ENCODE results near the gene VGLL2.

VGLL2 gene

DNA sequence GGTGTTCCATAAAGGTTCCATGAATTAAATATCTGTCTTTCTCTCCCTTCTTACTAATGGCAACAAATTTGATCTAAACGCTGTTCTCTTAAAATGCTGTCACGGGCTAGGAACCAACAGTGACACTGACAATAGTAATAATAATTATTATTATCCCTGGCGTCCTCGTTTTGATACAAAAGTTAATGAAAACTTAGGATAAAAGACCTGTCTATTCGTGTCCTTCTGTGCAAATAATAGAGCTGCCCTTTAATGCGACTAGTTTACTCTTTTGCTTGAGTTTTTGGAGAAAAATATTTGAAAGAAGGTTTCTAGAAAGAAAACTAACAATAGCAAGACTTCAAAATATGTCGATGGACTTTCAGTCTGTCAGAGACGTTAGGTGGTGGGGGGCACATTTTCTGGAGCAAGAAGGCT, 4.3 kb downstream of the VGLL2 start:
- DNase-seq = no peak

DNA sequence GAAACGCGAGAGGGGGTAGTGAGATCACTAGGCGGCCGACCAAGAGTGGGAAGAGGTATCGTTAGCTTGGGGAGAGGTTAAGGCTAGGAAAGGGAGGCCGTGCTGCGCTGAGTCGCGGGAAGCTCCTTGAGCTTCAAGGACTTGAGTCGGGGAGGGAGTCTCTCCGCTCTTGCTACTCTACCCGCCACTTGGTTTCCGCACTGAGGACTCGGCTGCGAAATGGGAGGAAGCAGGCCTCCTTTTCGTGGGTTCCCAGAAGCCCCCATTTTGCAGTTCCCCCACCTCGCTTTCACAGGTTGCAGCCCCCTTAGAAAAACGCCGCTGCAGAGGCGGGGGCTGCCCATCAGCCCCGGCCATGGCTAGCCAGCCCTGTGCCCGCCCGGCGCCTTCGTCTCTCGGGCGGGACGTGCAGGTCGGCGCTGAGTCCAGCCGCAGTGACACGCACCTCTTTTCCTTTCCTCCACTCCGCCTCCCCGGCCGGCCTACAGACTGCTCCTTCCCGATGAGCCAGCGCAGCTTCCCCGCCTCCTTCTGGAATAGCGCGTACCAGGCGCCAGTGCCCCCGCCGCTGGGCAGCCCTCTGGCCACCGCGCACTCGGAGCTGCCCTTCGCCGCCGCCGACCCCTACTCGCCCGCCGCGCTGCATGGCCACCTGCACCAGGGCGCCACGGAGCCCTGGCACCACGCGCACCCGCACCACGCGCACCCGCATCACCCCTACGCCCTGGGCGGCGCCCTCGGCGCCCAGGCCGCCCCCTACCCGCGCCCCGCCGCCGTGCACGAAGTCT, 4.9 kb downstream of the VGLL2 start:
- DNase-seq = no peak

DNA sequence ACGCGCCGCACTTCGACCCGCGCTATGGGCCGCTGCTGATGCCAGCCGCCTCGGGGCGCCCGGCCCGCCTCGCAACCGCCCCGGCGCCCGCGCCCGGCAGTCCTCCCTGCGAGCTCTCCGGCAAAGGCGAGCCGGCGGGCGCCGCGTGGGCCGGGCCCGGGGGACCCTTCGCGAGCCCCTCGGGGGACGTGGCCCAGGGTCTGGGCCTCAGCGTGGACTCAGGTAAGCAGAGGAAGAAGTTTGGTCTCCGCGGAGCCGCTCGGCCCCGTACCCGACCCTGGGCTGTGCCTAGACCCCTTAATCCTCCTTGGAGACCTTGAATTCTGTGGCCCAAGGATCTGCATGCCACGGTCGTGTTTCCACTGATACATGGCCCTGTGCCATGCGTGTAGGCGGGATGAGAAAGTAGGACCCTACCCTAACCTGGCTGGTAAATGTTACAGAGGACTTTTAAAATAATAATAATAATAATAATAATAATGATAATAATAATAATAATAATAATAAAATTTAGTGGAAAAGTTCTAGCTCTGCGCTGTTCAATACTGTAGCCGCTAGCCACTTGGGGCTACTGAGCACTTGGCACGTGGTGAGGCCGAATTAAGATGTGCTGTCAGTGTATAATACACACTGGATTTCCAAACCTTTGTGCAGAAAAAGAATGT, 5.6 kb downstream of the VGLL2 start:
- DNase-seq = no peak

DNA sequence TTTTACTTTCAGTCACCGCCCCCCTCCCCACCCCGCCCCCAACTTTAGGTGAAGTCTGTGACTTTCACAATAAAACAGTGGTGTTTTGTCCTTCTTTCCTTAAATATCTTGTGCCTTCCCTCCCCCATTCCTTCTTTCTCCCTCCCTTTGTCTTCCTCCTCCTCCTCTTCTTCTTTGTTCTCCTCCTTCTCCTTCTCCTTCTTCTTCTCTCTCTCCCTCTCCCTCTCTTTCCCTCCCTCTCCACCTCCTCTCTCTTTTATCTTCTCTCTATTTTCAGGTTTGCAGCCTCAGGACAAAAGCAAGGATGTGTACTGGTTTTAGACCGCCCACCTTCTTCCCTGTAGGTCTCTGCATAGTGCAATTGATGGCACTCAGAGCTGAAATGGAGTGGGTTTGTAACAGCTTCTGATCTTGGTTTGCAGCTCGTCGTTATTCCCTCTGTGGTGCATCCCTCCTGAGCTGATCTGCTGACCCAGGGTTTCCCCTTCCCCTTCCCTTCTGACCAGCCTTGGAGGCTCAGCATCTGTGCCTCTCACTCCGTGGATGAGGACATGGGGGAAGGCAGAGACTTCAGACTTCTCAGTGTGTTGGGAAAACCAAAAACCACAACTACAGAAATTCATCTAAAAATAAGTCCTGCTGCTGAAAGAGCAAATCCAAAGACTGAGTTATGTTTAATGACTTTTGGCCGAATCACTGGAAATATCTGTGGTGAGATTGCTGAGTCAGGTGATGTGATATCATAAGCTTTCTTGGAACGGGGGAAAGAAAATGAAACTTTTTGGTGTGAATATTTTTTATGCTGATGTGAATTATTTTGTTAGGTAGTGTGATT, 6.9 kb downstream of the VGLL2 start:
- no peak for DNase-seq

DNA sequence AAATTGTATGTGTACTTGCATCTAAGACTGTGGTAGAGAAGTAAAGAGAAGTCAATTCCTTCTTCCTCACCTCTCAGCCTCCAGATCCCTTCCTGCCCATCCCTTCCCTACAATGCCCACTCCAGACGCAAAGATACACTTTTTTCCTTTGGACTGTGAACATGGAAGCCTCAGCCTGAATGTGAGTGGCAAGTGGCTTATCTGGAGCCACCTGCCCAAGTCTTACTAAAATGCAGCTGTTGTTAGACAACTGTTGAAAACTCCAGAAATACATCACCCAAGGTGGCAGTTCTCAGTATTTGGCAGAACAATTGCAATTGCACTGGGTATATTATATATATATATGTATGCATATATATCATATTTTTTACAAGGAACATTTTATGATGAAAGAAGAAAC, 7.5 kb downstream of the VGLL2 start:
- no peak for DNase-seq

DNA sequence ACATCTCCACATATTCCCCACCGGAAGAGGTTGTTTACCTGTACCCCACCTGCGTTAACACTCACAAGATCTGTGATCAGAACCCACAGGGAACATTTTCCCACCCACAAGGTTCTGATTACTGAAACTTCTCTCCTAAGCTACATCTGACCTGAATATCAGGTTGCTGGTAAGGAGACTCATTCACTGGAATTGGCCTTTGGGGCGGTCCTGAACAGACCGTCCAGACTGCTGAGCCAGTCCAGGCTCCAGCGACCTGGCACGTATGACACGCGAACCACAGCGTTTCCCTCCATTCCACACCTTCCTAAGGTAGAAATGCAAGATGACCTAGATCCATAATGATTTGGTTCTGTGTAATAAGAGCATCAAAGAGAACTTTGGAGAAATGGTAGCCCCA, 9.8 kb downstream of the VGLL2 start:
- DNase-seq = no peak

GRCh38 chr6:117275711-117276110, 10.4 kb downstream of the VGLL2 start:
- no peak for DNase-seq

DNA sequence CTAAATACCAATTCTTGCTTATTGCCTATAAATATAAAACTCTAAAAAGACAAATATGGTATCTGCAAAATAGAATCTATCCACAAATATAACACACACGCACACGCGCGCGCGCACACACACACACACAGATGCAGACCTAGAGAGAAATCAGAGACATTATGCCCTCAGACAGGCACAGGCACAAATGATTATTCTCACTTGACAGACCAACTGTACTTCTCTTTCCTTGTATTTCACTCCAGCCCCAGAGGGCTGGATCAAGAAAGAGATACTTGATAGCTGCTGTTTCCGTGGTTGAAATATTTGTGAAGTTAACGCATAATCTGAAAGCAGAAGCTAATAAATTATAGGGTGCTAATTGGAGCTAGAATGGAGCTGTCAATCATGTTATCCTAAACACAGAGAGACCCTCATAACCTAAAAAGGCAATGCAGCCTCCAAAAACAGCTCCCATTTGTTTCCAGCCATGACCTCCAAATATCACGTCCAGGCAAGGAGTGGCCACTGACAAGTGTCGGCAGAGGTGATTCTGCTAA, 11.5 kb downstream of the VGLL2 start:
- no peak for DNase-seq

DNA sequence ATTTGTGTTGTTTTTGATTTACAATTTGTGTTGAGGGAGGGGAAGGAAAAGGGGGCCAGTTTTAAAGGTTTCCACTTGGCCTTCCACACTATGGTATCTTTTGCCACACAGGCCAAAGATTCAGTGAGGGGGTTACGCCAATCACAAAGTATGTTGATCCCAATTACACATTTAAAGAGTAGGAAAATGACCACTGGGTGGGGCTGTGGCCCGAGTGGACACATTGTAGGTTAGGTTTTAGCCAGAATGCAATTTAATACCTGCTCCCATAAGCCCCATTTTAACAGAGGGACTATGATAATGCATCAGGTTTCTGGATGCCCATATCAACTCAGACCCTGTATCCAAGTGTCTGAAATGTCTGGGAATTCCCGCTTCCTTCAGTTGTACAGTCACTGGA, 15.6 kb downstream of the VGLL2 start:
- no peak for DNase-seq

GRCh38 chr6:117288083-117288715, 22.8 kb downstream of the VGLL2 start:
- no peak for DNase-seq

- no peak for DNase-seq
These were observed 25.0 kb downstream of the VGLL2 start for GRCh38 chr6:117290173-117290846.

- DNase-seq = no peak
These were observed 33.6 kb downstream of the VGLL2 start for GRCh38 chr6:117298941-117299340.

- no peak for DNase-seq
These were observed 38.0 kb downstream of the VGLL2 start for GRCh38 chr6:117303323-117303722.

DNA sequence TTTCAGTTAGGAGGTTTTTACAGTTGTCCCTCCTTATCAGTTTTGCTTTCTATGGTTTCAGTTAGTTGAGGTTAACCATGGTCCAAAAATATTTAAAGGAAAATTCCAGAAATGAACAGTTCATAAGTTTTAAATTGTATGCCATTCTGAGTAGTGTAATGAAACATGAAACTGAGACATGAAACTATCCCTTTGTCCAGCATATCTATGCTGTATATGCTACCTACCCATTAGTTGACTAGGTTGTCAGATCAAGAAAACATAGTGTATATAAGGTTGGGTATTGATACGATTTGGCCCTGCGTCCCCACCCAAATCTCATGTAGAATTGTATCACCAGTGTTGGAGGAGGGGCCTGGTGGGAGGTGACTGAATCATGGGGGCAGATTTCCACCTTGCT, 39.1 kb downstream of the VGLL2 start:
- no peak for DNase-seq

GRCh38 chr6:117306227-117306790, 41.0 kb downstream of the VGLL2 start:
- no peak for DNase-seq

DNA sequence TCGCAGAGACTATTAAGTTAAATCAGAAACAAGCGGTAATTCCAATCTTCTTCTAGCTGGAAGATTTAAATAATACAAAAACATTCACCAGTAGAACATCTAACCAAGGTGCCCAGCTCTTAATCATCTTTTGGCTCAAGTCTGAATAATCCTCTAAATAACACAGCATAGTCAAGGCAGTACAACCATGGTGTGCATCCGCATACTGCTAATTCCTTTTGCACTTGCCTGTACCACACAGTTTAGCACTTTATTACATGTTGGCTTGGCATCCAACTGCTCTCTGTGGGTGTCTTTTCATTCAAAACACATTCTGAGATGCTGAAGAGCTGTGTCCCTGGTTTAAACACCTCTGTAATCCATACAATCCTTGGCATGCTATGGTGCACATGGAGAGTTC, 42.3 kb downstream of the VGLL2 start:
- DNase-seq = no peak

- no peak for DNase-seq
These were observed 43.7 kb downstream of the VGLL2 start for GRCh38 chr6:117309069-117309468.

- no peak for DNase-seq
These were observed 44.3 kb downstream of the VGLL2 start for GRCh38 chr6:117309611-117310010.

DNA sequence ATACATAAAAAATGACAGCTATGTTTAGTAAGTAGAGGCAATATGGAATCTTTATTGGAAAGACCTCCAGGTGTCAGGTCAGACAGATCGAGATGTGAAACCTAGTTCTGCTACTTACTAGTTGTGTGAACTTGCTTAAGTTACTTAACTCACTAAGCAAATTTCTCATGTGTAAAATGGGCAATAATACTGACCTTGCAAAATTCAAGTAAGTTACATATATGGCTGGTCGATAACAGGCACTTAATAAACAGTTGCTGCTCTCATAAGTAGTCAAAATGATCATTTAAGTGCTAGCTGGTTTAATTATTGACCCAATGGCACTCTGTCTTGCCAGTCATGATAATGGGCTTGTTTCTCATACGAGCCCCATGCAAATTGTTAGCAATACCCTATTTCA, 46.0 kb downstream of the VGLL2 start:
- DNase-seq = no peak

- no peak for DNase-seq
These were observed 46.4 kb downstream of the VGLL2 start for GRCh38 chr6:117311726-117312125.

- no peak for DNase-seq
These were observed 51.9 kb downstream of the VGLL2 start for GRCh38 chr6:117317261-117317660.
